Measurements from ENCODE around the gene NFIC.
"Not testable (repeated sequence)": the region's sequence is repeated elsewhere in the genome, so short reads cannot be mapped to it uniquely, and the experiment has no call there.

NFIC gene

DNA sequence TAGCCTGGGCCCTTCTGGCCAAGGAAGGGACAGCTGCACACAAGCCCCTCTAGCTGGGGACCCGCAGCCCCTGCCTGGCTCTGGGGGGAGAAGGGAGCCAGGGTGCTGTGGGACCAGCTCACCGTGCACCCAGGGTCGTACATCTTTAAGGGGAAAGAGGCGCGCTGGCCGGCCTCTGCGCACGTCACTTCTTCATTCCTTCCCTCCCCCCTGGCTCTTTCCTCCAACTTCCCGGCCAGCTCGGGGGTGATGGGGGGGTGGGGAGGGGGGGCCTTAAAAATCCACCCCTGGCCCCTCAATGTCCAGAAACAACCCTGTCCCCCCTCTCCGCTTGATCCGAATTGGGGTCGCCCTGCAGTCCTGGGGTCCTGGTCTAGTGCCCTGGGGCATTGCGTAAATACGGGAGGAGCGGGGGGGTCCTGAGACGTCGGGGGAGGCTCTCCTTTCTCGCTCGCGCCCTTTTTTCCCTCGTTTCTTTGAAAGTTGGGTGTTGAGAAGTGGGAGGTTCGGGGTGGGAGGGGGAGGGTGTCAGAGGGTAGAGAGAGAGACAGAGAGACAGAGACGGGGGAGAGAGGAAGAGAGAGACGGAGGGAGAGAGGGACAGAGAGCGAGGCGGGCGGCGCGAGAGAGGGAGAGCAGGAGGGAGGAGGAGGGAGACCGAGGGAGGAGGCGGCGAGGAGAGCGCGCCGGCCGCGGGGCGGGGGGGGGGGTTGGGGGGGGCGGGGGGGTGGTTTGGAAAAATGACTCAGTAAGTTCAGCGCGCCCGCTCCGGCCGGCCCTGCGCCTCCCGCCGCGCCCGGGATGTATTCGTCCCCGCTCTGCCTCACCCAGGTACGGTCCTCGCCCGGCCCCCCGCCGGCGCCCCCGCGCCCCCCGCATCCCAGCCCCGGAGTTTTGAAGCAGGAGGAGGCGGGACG lies at the start of gene NFIC:
Gene NFIC (plus strand): TSS at position 748 of the 917 bp plus-strand sequence. CDS start 54 bp downstream, at position 802.
- DNase-seq, result peak; percentile 36

DNA sequence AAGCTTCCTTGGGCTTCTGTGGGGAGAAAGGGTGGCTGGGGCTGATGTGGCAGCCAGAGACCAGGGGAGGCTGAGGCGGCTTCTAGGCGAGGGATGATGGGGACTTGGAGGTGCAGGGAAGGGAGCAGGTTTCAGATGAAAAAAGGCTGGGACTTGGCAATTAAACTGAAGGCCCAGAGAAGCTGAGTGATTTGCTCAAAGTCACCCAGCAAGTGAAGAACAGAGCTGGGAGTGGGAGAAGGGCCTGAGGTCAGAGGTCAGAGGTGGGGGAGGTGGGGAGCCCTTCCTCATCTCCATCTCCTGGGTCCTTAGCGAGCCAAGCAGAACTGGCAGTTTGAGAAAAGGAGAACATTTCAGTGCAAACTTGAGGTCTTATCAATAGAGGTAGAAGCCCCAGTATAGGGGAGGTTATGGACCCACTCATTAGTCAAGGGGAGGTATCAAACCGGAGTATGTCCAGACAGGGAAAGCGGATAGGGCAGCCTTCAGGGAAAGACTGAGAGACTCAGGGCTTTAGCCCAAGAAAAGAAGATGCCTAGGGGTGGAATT lies 49.6 kb upstream of the NFIC start:
- DNase-seq, result no peak

DNA sequence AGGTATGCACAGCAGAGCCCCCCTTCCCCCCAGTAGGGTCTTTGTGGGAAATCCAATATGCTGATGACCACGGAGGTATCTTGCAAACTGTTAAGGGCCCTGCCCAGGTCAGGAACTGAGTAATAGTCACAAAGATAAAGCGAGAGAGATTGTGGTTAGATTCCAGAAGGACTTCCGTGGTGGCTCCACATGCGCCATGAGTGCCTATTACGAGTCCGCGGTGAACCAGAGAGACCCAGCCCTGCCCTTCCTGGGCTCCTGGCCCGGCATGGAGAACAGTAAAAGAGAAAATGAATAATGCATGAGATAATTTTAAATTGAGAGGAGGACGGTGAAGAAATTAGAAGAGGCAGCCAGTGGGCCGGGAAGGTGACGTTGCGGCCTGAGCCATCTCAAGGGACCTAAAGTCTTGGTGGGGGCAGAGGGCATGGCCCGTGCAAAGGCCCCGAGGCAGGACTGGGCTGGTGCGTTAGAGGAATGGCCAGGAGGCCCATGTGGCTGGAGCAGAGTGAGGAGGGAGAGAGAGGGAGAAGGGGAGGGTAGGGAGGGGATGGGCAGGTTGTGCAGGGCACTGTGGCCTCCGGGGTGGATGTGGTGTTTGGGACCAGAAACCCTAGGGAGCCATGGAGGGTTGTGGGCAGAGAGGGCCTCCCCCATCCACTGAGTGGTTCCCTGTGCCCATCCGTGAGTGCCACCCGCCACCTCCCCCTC lies 46.6 kb upstream of the NFIC start:
- no peak for DNase-seq

DNA sequence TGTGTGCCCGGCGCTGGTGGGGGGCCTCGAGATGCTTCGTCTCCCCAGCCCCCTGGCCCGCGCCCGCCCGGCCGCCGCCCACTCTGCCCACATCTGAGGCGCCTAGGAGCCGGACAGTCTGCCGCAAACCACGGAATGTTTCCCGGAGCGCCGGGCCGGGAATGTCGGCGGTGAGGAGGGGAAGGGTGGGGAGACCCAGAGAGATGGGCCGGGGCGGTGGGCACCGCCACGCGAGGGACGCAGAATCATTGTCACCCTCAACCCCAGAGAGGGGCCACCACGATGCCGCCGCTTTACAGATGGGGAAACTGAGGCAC lies 46.1 kb upstream of the NFIC start:
- no peak for DNase-seq

DNA sequence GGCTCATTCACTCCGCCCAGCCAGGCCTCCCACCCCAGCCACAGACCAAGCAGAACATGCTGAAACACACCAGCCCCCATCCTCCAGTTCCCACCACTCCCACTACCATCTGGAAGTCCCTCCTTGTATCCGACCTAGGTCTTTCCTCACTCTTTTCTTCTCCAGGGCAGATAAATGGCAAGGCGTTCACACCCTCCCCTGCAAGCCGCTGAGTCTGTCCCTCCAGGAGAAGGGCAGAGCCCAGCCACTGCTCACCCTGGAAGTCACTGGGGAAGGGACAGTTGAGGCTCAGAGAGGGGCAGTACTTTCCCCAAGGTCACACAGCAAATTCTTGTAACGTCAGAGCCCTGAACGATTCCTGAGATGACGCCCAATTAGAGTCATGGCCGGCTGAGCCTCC lies 45.5 kb upstream of the NFIC start:
- no peak for DNase-seq

DNA sequence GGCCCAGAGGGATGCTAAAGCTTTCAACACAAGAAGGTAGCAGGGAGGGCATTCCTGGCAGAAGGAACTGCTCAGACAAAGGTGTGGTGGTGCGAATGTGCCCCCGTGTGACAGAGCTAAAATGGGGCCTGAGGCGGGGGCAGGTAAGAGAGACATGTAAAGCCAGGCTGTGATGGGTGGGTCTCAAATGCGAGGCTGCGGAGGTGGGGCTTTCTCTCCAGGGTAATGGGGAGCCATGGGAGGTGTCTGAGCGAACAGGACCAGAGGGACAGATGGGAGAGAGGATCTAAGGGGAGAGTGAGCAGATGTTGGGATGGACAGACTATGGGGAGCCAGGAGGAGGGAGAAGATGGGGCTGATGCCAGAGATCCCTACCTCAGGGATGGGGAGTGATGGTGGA lies 44.7 kb upstream of the NFIC start:
- DNase-seq, result no peak

DNA sequence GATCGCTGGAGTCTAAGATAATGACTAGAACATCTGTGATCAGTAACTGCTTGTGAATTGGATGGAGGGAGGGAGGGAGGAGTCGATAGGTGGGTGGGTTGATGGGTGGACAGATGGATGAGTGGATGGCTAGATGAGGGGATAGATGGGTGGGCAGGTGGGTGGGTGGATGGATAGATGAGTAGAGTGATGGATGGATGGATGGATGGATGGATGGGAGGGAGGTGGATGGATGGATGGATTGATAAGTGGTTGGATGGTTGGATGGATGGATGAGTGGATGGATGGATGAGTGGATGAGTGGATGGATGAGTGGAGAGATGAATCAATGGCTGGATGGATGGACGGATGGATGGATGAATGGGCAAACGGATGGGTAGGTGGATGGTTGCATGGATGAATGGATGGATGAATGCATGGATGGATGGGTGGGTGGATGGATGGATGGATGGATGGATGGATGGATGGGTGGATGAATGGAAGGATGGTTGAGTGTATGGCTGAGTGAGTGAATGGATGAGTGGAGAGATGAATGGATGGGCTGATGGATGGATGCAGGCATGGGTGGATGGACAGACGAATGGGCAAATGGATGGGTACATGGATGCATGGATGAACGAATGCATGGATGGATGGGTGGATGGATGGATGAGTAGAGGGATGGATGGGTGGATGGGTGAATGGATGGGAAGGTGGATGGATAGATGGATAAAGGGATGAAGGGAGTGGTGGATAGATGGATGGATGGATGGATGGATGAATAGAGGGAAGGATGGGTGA lies 44.0 kb upstream of the NFIC start:
- no peak for DNase-seq

DNA sequence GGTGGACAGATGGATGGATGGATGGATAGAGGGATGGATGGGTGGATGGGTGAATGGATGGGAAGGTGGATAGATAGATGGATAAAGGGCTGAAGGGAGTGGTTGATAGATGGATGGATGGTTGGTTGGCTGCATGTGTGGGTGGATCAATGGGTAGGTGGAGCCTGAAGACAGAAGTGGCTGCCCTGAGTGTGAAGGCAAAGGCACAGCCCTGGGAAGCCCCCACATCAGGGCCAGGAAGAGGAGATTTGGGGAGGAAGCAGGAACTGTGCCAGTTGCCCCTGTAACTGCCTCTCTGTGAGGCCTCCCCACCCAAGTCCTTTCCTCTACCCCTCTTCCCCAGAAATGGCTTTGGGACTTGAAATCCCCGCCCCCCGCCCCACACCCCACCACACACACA lies 43.4 kb upstream of the NFIC start:
- no peak for DNase-seq

DNA sequence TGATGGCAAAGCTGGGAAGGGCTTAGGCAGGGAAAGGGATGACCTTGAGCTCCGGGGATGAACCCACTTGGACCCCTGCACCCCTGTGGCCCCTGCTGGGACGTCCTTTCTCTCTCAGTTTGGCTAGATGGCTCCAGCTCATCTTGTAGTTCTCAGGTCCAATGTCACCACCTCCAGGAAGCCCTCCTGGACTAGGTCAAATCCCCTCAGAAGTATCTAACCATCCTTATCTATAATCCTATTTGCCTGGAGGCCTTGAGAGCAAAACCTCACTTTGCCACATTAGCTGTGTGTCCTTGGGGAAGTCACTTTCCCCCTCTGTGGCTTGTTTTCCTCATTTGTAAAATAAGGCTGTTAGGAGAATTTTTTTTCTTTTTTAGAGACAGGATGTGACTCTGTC lies 42.7 kb upstream of the NFIC start:
- DNase-seq, result no peak

DNA sequence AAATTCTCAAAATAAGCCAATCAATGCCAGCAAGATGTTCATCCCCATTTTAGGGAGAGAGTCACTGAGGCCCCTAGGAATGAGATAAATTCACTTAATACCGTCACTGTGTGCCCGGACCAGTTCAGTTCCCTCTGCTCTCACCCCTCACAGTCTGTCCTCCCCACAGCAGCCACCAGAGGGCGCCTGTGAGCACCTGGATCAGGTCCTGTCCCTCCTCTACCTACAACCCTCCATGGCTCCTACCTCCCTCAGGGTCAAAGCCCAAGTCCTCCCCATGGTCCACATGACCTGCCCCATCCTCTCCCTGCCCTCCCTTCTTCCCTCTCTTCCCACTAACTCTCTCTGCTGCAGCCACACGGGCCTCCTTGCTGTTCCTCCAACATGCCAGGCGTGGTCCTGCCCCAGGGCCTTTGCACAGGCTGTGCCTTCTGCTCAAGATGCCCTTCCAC lies 42.0 kb upstream of the NFIC start:
- peak; percentile 67 for DNase-seq

DNA sequence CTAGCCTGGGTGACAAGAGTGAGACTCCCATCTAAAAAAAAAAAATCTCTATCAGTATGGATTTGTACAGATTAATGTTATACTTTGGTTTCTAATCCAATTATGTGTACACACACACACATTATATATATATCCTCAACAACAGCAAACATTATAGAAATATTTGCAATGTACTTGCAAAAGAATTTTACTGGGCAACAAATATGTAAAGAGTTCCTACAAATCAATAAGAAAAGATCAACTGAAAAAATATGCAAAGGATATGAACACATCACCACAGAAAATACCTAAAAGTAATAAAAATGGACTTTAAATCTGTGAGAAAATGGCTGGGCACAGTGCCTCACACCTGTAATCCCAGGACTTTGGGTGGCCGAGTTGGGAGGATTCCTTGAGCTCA lies 40.9 kb upstream of the NFIC start:
- no peak for DNase-seq

DNA sequence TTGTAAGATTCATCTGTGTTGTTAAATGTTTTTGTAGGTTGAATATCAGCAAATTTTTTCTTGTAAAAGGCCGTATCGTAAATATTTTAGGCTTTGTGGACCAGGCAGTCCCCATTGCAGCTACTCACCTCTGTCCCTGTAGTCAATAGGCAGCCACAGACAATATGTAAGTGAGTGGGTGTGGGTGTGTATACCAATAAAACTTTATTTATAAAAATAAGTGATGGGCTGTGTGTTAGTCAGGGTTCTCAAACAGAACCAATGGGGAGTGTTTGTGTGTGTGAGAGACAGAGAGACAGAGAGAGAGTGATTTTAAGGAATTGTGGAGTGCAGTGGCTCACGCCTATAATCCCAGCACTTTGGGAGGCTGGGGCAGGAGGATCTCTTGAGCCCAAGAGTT lies 37.6 kb upstream of the NFIC start:
- DNase-seq, result no peak

DNA sequence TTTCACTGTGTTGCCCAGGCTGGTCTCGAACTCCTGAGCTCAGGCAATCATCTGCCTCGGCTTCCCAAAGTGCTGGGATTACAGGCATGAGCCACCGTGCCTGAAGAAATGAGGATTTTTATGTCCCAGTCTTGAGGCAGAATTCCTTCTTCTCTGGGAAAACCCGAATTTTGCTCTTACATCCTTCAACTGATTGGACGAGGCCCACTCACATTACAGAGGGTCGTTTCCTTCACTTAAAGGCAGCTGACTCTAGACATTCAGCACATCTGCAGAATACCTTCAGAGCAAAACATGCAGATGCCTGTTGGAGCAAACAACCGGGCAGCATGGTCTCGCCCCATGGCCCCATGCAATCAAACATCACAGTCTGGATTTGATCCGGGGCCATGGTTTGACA lies 36.3 kb upstream of the NFIC start:
- no peak for DNase-seq

DNA sequence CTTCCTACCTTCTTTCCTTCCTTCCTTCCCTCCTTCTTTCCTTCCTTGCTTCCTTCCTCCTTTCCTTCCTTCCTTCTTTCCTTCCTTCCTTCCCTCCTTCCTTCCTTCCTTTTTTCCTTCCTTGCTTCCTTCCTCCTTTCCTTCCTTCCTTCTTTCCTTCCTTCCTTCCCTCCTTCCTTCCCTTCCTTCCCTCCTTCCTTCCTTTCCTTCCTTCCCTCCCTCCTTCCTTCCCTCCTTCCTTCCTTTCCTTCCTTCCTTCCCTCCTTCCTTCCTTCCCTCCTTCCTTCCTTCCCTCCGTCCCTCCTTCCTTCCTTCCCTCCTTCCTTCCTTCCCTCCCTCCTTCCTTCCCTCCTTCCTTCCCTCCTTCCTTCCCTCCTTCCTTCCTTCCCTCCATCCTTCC lies 34.2 kb upstream of the NFIC start:
- DNase-seq, result not testable (repeated sequence)

DNA sequence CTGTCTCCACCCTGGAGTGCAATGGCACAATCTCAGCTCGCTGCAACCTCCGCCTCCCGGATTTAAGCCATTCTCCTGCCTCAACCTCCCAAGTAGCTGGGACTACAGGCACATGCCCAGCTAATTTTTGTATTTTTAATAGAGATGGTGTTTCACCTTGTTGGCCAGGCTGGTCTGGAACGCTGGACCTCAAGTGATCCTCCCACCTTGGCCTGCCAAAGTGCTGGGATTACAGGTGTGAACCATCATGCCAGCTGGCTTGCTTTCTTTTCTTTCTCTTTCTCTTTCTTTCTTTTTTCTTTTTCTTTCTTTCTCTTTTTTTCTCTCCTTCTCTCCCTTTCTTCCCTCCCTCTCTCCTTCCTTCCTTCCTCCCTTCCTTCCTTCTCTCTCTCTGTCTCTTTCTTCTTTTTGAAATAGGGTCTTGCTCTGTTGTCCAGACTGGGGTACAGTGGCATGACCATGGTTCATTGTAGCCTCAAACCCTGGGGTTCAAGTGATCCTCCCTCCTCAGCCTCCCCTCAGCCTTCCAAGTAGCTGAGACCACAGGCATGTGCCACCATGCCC lies 33.3 kb upstream of the NFIC start:
- DNase-seq, result no peak

DNA sequence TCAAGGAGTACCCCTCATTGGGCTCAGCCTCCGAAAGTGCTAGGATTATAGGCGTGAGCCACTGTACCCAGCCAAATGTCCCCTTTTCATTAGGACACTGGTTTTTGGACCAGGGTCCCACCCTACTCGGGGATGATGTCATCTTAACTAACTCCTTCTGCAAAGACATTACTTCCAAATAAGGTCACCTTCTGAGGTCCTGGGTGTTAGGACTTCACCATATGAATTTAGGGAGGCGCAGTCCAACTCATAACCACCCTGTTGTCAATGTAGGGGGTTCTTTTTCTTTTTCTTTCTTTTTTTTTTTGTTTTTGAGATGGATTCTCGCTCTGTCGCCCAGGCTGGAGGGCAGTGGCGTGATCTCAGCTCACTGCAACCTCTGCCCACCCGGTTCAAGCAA lies 32.7 kb upstream of the NFIC start:
- DNase-seq, result no peak

DNA sequence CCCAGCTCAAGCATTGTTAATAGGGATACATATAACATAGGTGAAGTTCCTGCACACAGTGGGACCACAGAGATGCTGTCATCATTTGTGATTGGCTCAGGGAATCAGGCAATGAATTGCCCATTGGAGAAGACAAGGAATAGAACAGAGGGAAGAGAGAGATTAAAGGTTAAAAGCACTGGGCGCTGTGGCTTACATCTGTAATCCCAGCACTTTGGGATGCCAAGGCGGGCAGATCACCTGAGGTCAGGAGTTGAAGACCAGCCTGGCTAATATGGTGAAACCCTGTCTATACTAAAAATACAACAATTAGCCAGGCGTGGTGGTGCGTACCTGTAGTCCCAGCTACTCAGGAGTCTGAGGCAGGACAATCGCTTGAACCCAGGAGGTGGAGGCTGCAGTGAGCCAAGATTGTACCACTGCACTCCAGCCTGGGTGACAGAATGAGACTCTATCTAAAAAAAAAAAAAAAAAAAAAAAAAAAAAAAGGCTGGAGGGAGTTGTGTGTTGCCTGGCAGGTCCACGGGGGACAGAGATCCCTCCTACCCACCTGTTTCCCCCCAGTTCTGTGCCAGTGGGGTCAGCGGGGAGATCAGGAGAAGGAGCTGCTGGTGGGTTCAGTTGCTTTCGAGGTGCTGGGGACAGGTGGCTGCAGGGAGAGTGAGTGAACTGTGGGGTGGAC lies 31.5 kb upstream of the NFIC start:
- DNase-seq, result not testable (repeated sequence)

DNA sequence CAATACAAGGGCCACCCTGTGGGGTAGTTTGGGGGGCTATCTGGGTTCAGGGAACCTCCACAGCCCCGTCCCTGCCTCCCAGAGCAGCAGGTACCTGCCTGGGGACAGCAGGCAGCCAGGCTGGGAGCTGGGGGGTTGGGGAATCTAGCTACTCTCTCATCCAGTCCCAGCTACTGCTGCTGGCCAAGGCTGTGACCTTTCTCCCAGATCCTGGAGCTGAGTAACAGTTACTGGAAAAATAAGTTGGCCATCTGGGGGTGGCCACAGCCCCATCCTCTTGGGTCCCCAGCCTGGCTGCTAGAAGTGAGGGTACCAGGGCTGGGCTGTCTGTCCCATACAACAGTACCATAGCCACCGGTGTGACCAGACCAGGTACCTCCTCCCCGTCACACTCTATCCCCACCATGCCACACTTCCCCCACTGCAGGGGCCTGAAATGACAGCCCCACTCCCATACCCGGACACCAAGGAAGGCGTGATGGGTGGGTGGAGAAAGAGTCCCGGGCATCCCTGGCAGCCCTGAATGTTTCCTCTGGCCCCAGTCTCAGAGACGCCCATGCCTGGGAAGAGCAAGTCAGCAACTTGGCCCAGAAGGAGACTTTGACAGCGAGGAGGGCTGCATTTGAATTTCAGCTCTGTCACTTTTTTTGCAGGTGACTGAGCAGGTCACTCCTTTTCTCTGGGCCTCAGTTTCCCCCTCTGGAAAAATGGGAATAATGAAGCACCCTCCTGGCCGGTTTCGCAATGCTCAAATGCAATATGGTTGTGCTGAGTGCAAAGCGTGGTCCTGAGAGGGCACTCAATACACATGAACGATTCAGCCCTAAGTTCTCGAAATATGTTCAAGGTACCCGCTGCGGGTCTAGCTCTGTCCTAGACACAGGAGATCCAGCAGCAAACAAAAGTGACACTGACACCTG lies 30.7 kb upstream of the NFIC start:
- DNase-seq, result no peak

DNA sequence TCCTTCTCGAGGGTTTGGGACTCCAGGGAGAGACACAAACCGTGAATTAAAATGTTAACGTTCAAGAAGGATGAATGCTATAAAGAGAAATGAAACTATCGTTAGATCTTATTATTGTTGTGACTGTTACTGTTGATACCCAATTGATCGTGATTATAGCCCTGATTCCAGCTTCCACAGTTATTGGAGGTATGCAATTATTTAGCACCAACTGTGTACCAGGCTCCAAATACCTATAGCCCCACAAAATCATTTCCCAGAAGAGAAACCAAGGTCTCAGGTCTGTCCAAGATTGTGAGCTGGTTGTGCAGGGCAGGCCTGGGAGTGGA lies 30.1 kb upstream of the NFIC start:
- no peak for DNase-seq

DNA sequence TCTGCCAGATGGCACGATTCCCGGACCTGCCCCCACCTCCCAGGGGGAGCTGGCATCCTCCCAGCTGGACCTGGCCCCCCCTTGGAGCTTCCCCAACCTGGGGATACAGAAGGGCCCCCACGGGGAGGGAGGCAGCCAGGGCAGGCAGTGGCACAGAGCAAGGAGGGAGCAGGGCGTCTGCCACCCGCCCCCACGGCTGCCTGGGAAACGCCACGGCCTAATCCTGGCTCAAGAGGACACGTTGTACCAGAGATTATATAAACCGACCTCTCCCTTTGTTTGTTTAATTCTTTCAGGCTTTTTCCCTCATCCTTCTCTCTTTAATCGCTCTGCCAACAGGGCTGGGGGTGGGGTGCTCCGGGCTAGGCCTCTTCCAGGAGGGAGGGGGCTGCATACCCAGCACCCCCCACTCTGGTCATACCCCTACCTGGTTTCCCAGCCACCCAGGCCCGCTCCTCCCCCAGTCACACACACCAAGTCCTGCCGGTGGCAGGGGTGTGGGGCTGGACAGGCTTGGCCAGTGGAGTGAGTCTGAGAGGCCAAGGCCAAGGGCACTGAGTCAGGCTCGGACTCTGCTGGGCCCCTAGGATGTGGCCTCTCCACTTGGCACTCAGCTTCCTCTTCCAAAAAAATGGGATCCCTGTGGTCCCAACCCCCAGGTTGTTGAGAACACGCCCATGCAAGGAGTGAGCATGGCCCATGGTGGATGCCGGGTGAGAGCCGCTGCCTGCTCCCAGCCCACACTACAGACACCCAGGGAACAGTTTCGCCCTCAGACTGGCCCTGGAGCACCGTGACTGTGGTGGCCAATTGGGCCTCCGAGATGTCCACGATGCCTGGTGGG lies 29.5 kb upstream of the NFIC start:
- DNase-seq, result no peak
